Caco-2 (cell line): Measurements from ENCODE around the gene ST6GAL1. TPM values are rescaled to one million over a fixed set of nuclear protein-coding genes. Genes with fewer than 3 reads are reported as not detected.

Source experiments
- BruUV-seq: library from RNA; stranded (reverse); fragments of 400-500 nt; replicated peaks from 2 replicates; lab custom pipeline; 2021; lab: Mats Ljungman, UMichigan
- CTCF ChIA-PET: fragments of 300-600 bp; sonication (Branson Sonifier 250); formaldehyde crosslinking; loops from one replicate; lab custom pipeline; 2022; ENCODE audit warnings: antibody characterized with exemption; lab: Charles Lee
- POLR2A ChIA-PET: fragments of 300-600 bp; sonication (Branson Sonifier 250); formaldehyde crosslinking; loops from one replicate; lab custom pipeline; 2022; ENCODE audit warnings: antibody characterized with exemption; lab: Charles Lee
- DNase-seq, 2 experiments: peaks; one replicate each; pipeline versions ENCODE4 v3.0.0 to v3.0.0-alpha.2; 2020 to 2022
- H3K27me3 ChIP-seq: replicated peaks from 2 replicates; pipeline ENCODE4 v1.6.0; 2011; ENCODE audit warnings: low read length; ENCODE audit not compliant: control insufficient read depth, insufficient read depth
- H3K36me3 ChIP-seq: 2 replicates; pipeline ENCODE4 v1.5.1; 2011; ENCODE audit warnings: low read length; ENCODE audit not compliant: control insufficient read depth, insufficient read depth
- H3K4me1 ChIP-seq: fragments of 250-450 bp; sonication (Bioruptor Pico); 2 replicates; pipeline ENCODE4 v1.5.1; 2020; ENCODE audit warnings: mild to moderate bottlenecking
- H3K4me3 ChIP-seq: 2 replicates; pipeline ENCODE4 v1.5.1; 2011; ENCODE audit warnings: low read depth, mild to moderate bottlenecking, control low read depth, low read length
- H3K9me3 ChIP-seq: fragments of 250-450 bp; sonication (Bioruptor Pico); 2 replicates; pipeline ENCODE4 v1.5.1; 2020; ENCODE audit warnings: mild to moderate bottlenecking, moderate library complexity
- H3K27ac Mint-ChIP-seq: one replicate; pipeline ENCODE4 v1.8.0; 2022; ENCODE audit warnings: mixed read lengths; ENCODE audit not compliant: unreplicated experiment
- H3K27me3 Mint-ChIP-seq: one replicate; pipeline ENCODE4 v1.8.0; 2022; ENCODE audit warnings: mixed read lengths; ENCODE audit not compliant: insufficient read depth, unreplicated experiment
- H3K36me3 Mint-ChIP-seq: one replicate; pipeline ENCODE4 v1.8.0; 2022; ENCODE audit warnings: mild to moderate bottlenecking, mixed read lengths; ENCODE audit not compliant: insufficient read depth, unreplicated experiment
- H3K4me1 Mint-ChIP-seq: one replicate; pipeline ENCODE4 v1.8.0; 2022; ENCODE audit warnings: low read depth, mixed read lengths; ENCODE audit not compliant: unreplicated experiment
- H3K4me3 Mint-ChIP-seq: one replicate; pipeline ENCODE4 v1.8.0; 2022; ENCODE audit warnings: mild to moderate bottlenecking, moderate library complexity, mixed read lengths; ENCODE audit not compliant: unreplicated experiment
- H3K9me3 Mint-ChIP-seq: one replicate; pipeline ENCODE4 v1.8.0; 2022; ENCODE audit warnings: mixed read lengths; ENCODE audit not compliant: unreplicated experiment
- intact Hi-C: fragments of 100-400 bp; cut with micrococcal nuclease; formaldehyde crosslinking; loops from one replicate; pipeline ENCODE4 v1.10.0; 2022; ENCODE audit not compliant: unreplicated experiment
- total RNA-seq: library from RNA; stranded (reverse); gene quantifications from 2 replicates; pipeline ENCODE4 v1.2.3, GENCODE V29; 2022
- TF ChIP-seq, protein P1 (sequence below), 2 experiments: fragments of 200-600 bp in 1 of 2; IDR thresholded peaks; 1 replicate in 1 of 2; 2 replicates in 1 of 2; pipeline versions ENCODE4 v1.5.1 to v1.8.0; 2011 to 2022; ENCODE audit warnings: antibody characterized with exemption in 1 of 2, control low read depth in 1 of 2, inconsistent platforms in 1 of 2, low read depth in 1 of 2, low read length in 1 of 2, mild to moderate bottlenecking in 1 of 2, moderate library complexity in 1 of 2; ENCODE audit not compliant: insufficient read depth in 1 of 2, severe bottlenecking in 1 of 2, unreplicated experiment in 1 of 2

ST6GAL1 gene
- total RNA-seq, 1 experiment from 2014 or later: 34.6 TPM

DNA sequence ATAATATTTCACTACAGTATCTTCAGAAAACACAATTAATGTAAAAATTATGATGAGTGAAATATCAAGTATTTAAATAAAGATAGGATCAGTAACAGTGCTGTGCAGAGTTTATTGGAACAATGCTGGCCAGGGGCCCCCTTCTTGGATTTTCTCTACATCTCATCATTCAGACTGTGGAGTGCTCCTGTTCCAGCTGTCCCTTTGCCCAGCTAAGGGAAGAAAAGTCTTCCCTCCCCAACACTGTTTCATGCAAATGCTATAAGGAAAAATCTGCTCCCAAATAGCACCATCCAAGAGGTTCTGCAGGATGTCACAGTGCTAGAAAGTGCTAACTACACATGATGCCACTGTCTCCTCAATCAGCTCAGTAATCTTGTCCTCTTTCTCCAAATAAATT lies 144.5 kb downstream of the ST6GAL1 start:
- no TSS peak for BruUV-seq
- no peak for DNase-seq
- Histone ChIP-seq H3K9me3 (no peaks in the 10 kb centered on the region), H3K4me1 (peaks cover 13% of the 10 kb centered on the region), H3K27me3 (no peaks in the 10 kb centered on the region), H3K4me3 (no peak overlapping the region), H3K36me3 (0 out of 2 replicates have a peak, but pooled peaks cover 2% of the 10 kb centered on the region)
- H3K27ac Mint-ChIP-seq: no peak overlapping the region
- H3K36me3 Mint-ChIP-seq: peaks cover 6% of the 10 kb centered on the region
- H3K9me3 Mint-ChIP-seq: peaks cover 2% of the 10 kb centered on the region
- no peaks in the 10 kb centered on the region for H3K4me1 Mint-ChIP-seq
- TF ChIP-seq, protein P1, sequence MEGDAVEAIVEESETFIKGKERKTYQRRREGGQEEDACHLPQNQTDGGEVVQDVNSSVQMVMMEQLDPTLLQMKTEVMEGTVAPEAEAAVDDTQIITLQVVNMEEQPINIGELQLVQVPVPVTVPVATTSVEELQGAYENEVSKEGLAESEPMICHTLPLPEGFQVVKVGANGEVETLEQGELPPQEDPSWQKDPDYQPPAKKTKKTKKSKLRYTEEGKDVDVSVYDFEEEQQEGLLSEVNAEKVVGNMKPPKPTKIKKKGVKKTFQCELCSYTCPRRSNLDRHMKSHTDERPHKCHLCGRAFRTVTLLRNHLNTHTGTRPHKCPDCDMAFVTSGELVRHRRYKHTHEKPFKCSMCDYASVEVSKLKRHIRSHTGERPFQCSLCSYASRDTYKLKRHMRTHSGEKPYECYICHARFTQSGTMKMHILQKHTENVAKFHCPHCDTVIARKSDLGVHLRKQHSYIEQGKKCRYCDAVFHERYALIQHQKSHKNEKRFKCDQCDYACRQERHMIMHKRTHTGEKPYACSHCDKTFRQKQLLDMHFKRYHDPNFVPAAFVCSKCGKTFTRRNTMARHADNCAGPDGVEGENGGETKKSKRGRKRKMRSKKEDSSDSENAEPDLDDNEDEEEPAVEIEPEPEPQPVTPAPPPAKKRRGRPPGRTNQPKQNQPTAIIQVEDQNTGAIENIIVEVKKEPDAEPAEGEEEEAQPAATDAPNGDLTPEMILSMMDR (IDR thresholded peaks at IDR 0.05; ENCODE audit: insufficient read depth in 1 of 2, low read depth in 1 of 2, low read length in 1 of 2, severe bottlenecking in 1 of 2, unreplicated experiment in 1 of 2): no peak
- no peak overlapping the region for H3K4me3 Mint-ChIP-seq
- intact Hi-C loops: no loop called here
- no peaks in the 10 kb centered on the region for H3K27me3 Mint-ChIP-seq
- ChIA-PET POLR2A (no interaction called here), CTCF (no interaction called here)

DNA sequence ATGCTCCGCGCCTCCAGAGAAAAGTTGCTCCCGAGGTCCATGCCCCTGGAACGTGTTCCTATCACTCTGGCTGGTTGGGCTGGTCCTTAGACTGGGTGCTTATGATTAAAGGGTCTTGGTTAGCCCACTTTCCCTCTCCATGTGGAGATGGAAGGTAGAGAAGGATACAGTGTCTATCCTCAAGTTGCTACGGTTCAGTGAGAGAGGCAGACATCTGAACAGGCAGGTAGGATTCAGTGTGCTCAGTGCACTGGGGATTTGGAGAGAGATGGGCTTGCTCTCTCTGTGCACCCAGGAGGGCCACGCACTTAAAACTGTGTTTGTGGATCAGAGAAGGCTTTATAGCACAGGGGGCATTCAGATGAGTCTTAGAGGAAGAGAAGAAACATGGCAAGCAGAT lies 146.0 kb downstream of the ST6GAL1 start:
- intact Hi-C loops: no loop called here
- CTCF ChIA-PET: no interaction called here
- no TSS peak for BruUV-seq
- no peaks in the 10 kb centered on the region for H3K9me3 ChIP-seq
- H3K27me3 ChIP-seq: no peaks in the 10 kb centered on the region
- H3K36me3 Mint-ChIP-seq: no peaks in the 10 kb centered on the region
- POLR2A ChIA-PET: no interaction called here
- no peaks in the 10 kb centered on the region for H3K27me3 Mint-ChIP-seq
- H3K4me1 Mint-ChIP-seq: no peaks in the 10 kb centered on the region
- TF ChIP-seq, protein P1 (IDR thresholded peaks at IDR 0.05; ENCODE audit: insufficient read depth in 1 of 2, low read depth in 1 of 2, low read length in 1 of 2, severe bottlenecking in 1 of 2, unreplicated experiment in 1 of 2): no peak
- H3K4me1 ChIP-seq: peaks cover 13% of the 10 kb centered on the region
- no peak overlapping the region for H3K27ac Mint-ChIP-seq
- no peak overlapping the region for H3K4me3 Mint-ChIP-seq
- no peak overlapping the region for H3K4me3 ChIP-seq
- no peaks in the 10 kb centered on the region for H3K9me3 Mint-ChIP-seq
- DNase-seq: no peak
- 0 out of 2 replicates have a peak, but pooled peaks cover 2% of the 10 kb centered on the region for H3K36me3 ChIP-seq

DNA sequence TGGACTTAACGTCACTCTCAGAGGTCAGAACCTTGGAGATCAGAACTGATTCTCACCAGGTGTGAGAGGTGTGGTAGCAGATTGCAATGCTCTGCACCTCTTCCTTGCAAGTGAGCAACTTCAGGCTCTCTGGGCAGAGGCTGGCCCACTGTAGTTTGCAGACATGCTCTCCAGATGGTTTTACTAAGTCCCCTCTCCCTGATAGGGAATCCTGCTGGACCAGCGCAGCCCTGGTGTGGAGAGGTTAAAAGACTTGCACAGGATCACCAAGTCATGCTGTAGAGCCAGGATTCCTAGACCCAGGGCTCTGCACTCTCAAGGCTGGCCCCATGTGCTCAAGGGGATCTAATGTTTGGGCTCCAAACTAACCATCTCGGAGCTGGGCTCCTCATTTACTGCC lies 146.8 kb downstream of the ST6GAL1 start:
- no TSS peak for BruUV-seq

More for the DNA sequence above, 146.8 kb downstream of the ST6GAL1 start:
- intact Hi-C loops: no loop called here
- H3K36me3 Mint-ChIP-seq: peaks cover 2% of the 10 kb centered on the region
- no peak overlapping the region for H3K27ac Mint-ChIP-seq
- no peak overlapping the region for H3K4me3 Mint-ChIP-seq
- H3K4me1 Mint-ChIP-seq: no peaks in the 10 kb centered on the region
- Histone ChIP-seq H3K27me3 (no peaks in the 10 kb centered on the region), H3K4me3 (no peak overlapping the region), H3K4me1 (peaks cover 10% of the 10 kb centered on the region), H3K36me3 (0 out of 2 replicates have a peak, but pooled peaks cover 1% of the 10 kb centered on the region), H3K9me3 (no peaks in the 10 kb centered on the region)
- no peaks in the 10 kb centered on the region for H3K27me3 Mint-ChIP-seq
- TF ChIP-seq, protein P1 (IDR thresholded peaks at IDR 0.05; ENCODE audit: insufficient read depth in 1 of 2, low read depth in 1 of 2, low read length in 1 of 2, severe bottlenecking in 1 of 2, unreplicated experiment in 1 of 2): no peak
- no peak for DNase-seq
- H3K9me3 Mint-ChIP-seq: no peaks in the 10 kb centered on the region
- CTCF ChIA-PET: no interaction called here
- POLR2A ChIA-PET: no interaction called here
